Stimulated activated CD8-positive, alpha-beta memory T cell treated with anti-CD3 and anti-CD28 coated beads, Interleukin-4, amount 100 ng/mL, for 48 hours (primary cell): ENCODE measurements around the gene LGALS3.
"Not testable (repeated sequence)": the region's sequence is repeated elsewhere in the genome, so short reads cannot be mapped to it uniquely, and the experiment has no call there.

ENCODE experiments used
- DNase-seq: peaks from one replicate; pipeline ENCODE4 v3.0.0-alpha.2; 2020

The LGALS3 gene

GRCh38 chr14:55129086-55129427 is at the start of gene LGALS3:
LGALS3 (plus strand) TSS chr14:55129252; CDS start chr14:55137374, 8,122 bp downstream.
- DNase-seq: peak; percentile 43

- not testable (repeated sequence) for DNase-seq
Measured at GRCh38 chr14:55079961-55080360, 49.1 kb upstream of the LGALS3 start.

GRCh38 chr14:55084401-55085059 is 44.5 kb upstream of the LGALS3 start:
- DNase-seq: no peak

GRCh38 chr14:55085060-55085660 is 43.9 kb upstream of the LGALS3 start:
- DNase-seq: no peak

GRCh38 chr14:55086938-55087337 is 42.1 kb upstream of the LGALS3 start:
- DNase-seq: no peak

GRCh38 chr14:55088356-55088755 is 40.7 kb upstream of the LGALS3 start:
- no peak for DNase-seq

GRCh38 chr14:55092341-55092740 is 36.7 kb upstream of the LGALS3 start:
- DNase-seq: no peak

GRCh38 chr14:55094292-55095157 is 34.5 kb upstream of the LGALS3 start:
- no peak for DNase-seq

GRCh38 chr14:55097881-55098560 is 31.0 kb upstream of the LGALS3 start:
- peak; percentile 74 for DNase-seq

GRCh38 chr14:55098561-55098898 is 30.5 kb upstream of the LGALS3 start:
- DNase-seq: no peak

GRCh38 chr14:55099756-55100155 is 29.3 kb upstream of the LGALS3 start:
- DNase-seq: no peak

GRCh38 chr14:55101698-55102097 is 27.4 kb upstream of the LGALS3 start:
- no peak for DNase-seq

- DNase-seq: peak; percentile 58
Measured at GRCh38 chr14:55102141-55102621, 26.9 kb upstream of the LGALS3 start.

GRCh38 chr14:55103005-55103640 is 25.9 kb upstream of the LGALS3 start:
- DNase-seq: peak; percentile 71

- DNase-seq: no peak
Measured at GRCh38 chr14:55103971-55104954, 24.8 kb upstream of the LGALS3 start.

- DNase-seq: no peak
Measured at GRCh38 chr14:55105991-55106390, 23.1 kb upstream of the LGALS3 start.

GRCh38 chr14:55107766-55108554 is 21.1 kb upstream of the LGALS3 start:
- peak; percentile 52 for DNase-seq

GRCh38 chr14:55109836-55110235 is 19.2 kb upstream of the LGALS3 start:
- no peak for DNase-seq

GRCh38 chr14:55111122-55111708 is 17.8 kb upstream of the LGALS3 start:
- DNase-seq: no peak

GRCh38 chr14:55114720-55115119 is 14.3 kb upstream of the LGALS3 start:
- DNase-seq: no peak
